ENCODE measurements around the gene GPRC6A. TPM values are rescaled to one million over a fixed set of nuclear protein-coding genes. Genes with fewer than 3 reads are reported as not detected.
A peak's percentile ranks its signal among the peaks of the same experiment; 100 is the strongest.
"Not testable (repeated sequence)": the region's sequence is repeated elsewhere in the genome, so short reads cannot be mapped to it uniquely, and the experiment has no call there.

The GPRC6A gene
- total RNA-seq, 1 experiment from 2014 or later = not detected

- H3K36me3 ChIP-seq (replicated peaks; ENCODE audit: control insufficient read depth, insufficient read depth, low read length); DNase-seq; H3K27me3 ChIP-seq (ENCODE audit: control insufficient read depth, insufficient read depth, low read length); H3K4me3 ChIP-seq (ENCODE audit: insufficient read depth, low read depth, low read length): not testable (repeated sequence)
Observed at GRCh38 chr6:116816336-116816735, 12.5 kb downstream of the GPRC6A start.

- H3K4me3 ChIP-seq (ENCODE audit: insufficient read depth, low read depth, low read length) = no peak overlapping the region
Observed at GRCh38 chr6:116812051-116812650, 16.7 kb downstream of the GPRC6A start.

GRCh38 chr6:116801971-116802370, 26.9 kb downstream of the GPRC6A start:
- no peak overlapping the region for H3K4me3 ChIP-seq (ENCODE audit: insufficient read depth, low read depth, low read length)
- no peak for DNase-seq
- no peaks in the 10 kb centered on the region for H3K27me3 ChIP-seq (ENCODE audit: control insufficient read depth, insufficient read depth, low read length)
- H3K36me3 ChIP-seq (replicated peaks; ENCODE audit: control insufficient read depth, insufficient read depth, low read length) = no peaks in the 10 kb centered on the region

More at GRCh38 chr6:116812051-116812650, 16.7 kb downstream of the GPRC6A start:
- DNase-seq = no peak
- no peaks in the 10 kb centered on the region for H3K36me3 ChIP-seq (replicated peaks; ENCODE audit: control insufficient read depth, insufficient read depth, low read length)
- no peaks in the 10 kb centered on the region for H3K27me3 ChIP-seq (ENCODE audit: control insufficient read depth, insufficient read depth, low read length)

- H3K27me3 ChIP-seq (ENCODE audit: control insufficient read depth, insufficient read depth, low read length) = no peaks in the 10 kb centered on the region
- no peak for DNase-seq
- no peaks in the 10 kb centered on the region for H3K36me3 ChIP-seq (replicated peaks; ENCODE audit: control insufficient read depth, insufficient read depth, low read length)
- no peak overlapping the region for H3K4me3 ChIP-seq (ENCODE audit: insufficient read depth, low read depth, low read length)
Observed at GRCh38 chr6:116799945-116800344, 28.9 kb downstream of the GPRC6A start.

- Histone ChIP-seq H3K4me3 (ENCODE audit: insufficient read depth, low read depth, low read length) (no peak overlapping the region), H3K36me3 (replicated peaks; ENCODE audit: control insufficient read depth, insufficient read depth, low read length) (no peaks in the 10 kb centered on the region), H3K27me3 (ENCODE audit: control insufficient read depth, insufficient read depth, low read length) (no peaks in the 10 kb centered on the region)
- DNase-seq = no peak
Observed at GRCh38 chr6:116797585-116797984, 31.3 kb downstream of the GPRC6A start.

- H3K27me3 ChIP-seq (ENCODE audit: control insufficient read depth, insufficient read depth, low read length) = no peaks in the 10 kb centered on the region
- H3K36me3 ChIP-seq (replicated peaks; ENCODE audit: control insufficient read depth, insufficient read depth, low read length) = no peaks in the 10 kb centered on the region
- DNase-seq = no peak
- no peak overlapping the region for H3K4me3 ChIP-seq (ENCODE audit: insufficient read depth, low read depth, low read length)
Observed at GRCh38 chr6:116793224-116793623, 35.7 kb downstream of the GPRC6A start.

GRCh38 chr6:116783852-116784251, 45.0 kb downstream of the GPRC6A start:
- no peaks in the 10 kb centered on the region for H3K27me3 ChIP-seq (ENCODE audit: control insufficient read depth, insufficient read depth, low read length)
- H3K4me3 ChIP-seq (ENCODE audit: insufficient read depth, low read depth, low read length) = no peak overlapping the region
- H3K36me3 ChIP-seq (replicated peaks; ENCODE audit: control insufficient read depth, insufficient read depth, low read length) = no peaks in the 10 kb centered on the region
- no peak for DNase-seq

- Histone ChIP-seq H3K27me3 (ENCODE audit: control insufficient read depth, insufficient read depth, low read length) (no peaks in the 10 kb centered on the region), H3K4me3 (ENCODE audit: insufficient read depth, low read depth, low read length) (no peak overlapping the region), H3K36me3 (replicated peaks; ENCODE audit: control insufficient read depth, insufficient read depth, low read length) (no peaks in the 10 kb centered on the region)
- DNase-seq = peak; percentile 26
Observed at GRCh38 chr6:116779573-116780164, 49.2 kb downstream of the GPRC6A start.

GRCh38 chr6:116773886-116774285, 55.0 kb downstream of the GPRC6A start:
- DNase-seq = no peak
- H3K36me3 ChIP-seq (replicated peaks; ENCODE audit: control insufficient read depth, insufficient read depth, low read length) = no peaks in the 10 kb centered on the region
- no peaks in the 10 kb centered on the region for H3K27me3 ChIP-seq (ENCODE audit: control insufficient read depth, insufficient read depth, low read length)
- H3K4me3 ChIP-seq (ENCODE audit: insufficient read depth, low read depth, low read length) = no peak overlapping the region

- Histone ChIP-seq H3K4me3 (ENCODE audit: insufficient read depth, low read depth, low read length) (no peak overlapping the region), H3K27me3 (ENCODE audit: control insufficient read depth, insufficient read depth, low read length) (no peaks in the 10 kb centered on the region), H3K36me3 (replicated peaks; ENCODE audit: control insufficient read depth, insufficient read depth, low read length) (no peaks in the 10 kb centered on the region)
- DNase-seq = no peak
Observed at GRCh38 chr6:116772450-116772849, 56.4 kb downstream of the GPRC6A start.

- no peaks in the 10 kb centered on the region for H3K36me3 ChIP-seq (replicated peaks; ENCODE audit: control insufficient read depth, insufficient read depth, low read length)
- no peak for DNase-seq
- H3K4me3 ChIP-seq (ENCODE audit: insufficient read depth, low read depth, low read length) = no peak overlapping the region
- H3K27me3 ChIP-seq (ENCODE audit: control insufficient read depth, insufficient read depth, low read length) = peaks cover 35% of the 10 kb centered on the region
Observed at GRCh38 chr6:116767715-116768114, 61.2 kb downstream of the GPRC6A start.

GRCh38 chr6:116766506-116767176, 62.2 kb downstream of the GPRC6A start:
- Histone ChIP-seq H3K4me3 (ENCODE audit: insufficient read depth, low read depth, low read length) (no peak overlapping the region), H3K27me3 (ENCODE audit: control insufficient read depth, insufficient read depth, low read length) (peaks cover 35% of the 10 kb centered on the region), H3K36me3 (replicated peaks; ENCODE audit: control insufficient read depth, insufficient read depth, low read length) (no peaks in the 10 kb centered on the region)
- DNase-seq = no peak

GRCh38 chr6:116764961-116765841, 63.7 kb downstream of the GPRC6A start, which contains the start of gene FAM162B:
Gene FAM162B, minus strand, starts transcription at chr6:116765719. Its CDS starts 143 bp downstream, at chr6:116765576.
- H3K27me3 ChIP-seq (ENCODE audit: control insufficient read depth, insufficient read depth, low read length) = peaks cover 35% of the 10 kb centered on the region
- H3K36me3 ChIP-seq (replicated peaks; ENCODE audit: control insufficient read depth, insufficient read depth, low read length) = no peaks in the 10 kb centered on the region
- DNase-seq = peak; percentile 82
- peak within 1 kb of the TSS; percentile 56 for H3K4me3 ChIP-seq (ENCODE audit: insufficient read depth, low read depth, low read length)

GRCh38 chr6:116764629-116764960, 64.3 kb downstream of the GPRC6A start:
- DNase-seq = peak; percentile 68
- peaks cover 35% of the 10 kb centered on the region for H3K27me3 ChIP-seq (ENCODE audit: control insufficient read depth, insufficient read depth, low read length)

More at GRCh38 chr6:116764629-116764960, 64.3 kb downstream of the GPRC6A start:
- Histone ChIP-seq H3K4me3 (ENCODE audit: insufficient read depth, low read depth, low read length) (peak overlapping the region; percentile 56), H3K36me3 (replicated peaks; ENCODE audit: control insufficient read depth, insufficient read depth, low read length) (no peaks in the 10 kb centered on the region)
